Mucosa of stomach (tissue), 1 donor: Measurements from ENCODE around the gene CRISP1.
"Not testable (repeated sequence)": the region's sequence is repeated elsewhere in the genome, so short reads cannot be mapped to it uniquely, and the experiment has no call there.

Experiments
- H3K27me3 ChIP-seq: one replicate; pipeline ENCODE4 v1.7.0; 2013; ENCODE audit warnings: mild to moderate bottlenecking, low read length; ENCODE audit not compliant: control insufficient read depth, insufficient read depth
- H3K36me3 ChIP-seq: one replicate; pipeline ENCODE4 v1.7.0; 2013; ENCODE audit warnings: low read length; ENCODE audit not compliant: control insufficient read depth, insufficient read depth
- H3K4me1 ChIP-seq: one replicate; pipeline ENCODE4 v1.7.0; 2013; ENCODE audit warnings: mild to moderate bottlenecking, low read length; ENCODE audit not compliant: control insufficient read depth, insufficient read depth
- H3K4me3 ChIP-seq: one replicate; pipeline ENCODE4 v1.7.0; 2013; ENCODE audit warnings: low read length
- H3K9ac ChIP-seq: one replicate; pipeline ENCODE4 v1.7.0; 2013; ENCODE audit warnings: mild to moderate bottlenecking, low read length, moderate library complexity
- H3K9me3 ChIP-seq: one replicate; pipeline ENCODE4 v1.7.0; 2013; ENCODE audit warnings: mild to moderate bottlenecking, low read length, moderate library complexity; ENCODE audit not compliant: control insufficient read depth
- donor health status: Pancreatic carcinoma.

CRISP1 gene

GRCh38 chr6:49835140-49835539 is 31.2 kb downstream of the CRISP1 start:
- Histone ChIP-seq H3K4me3 (no peak overlapping the region), H3K4me1 (no peaks in the 10 kb centered on the region), H3K36me3 (no peaks in the 10 kb centered on the region), H3K9me3 (no peaks in the 10 kb centered on the region), H3K9ac (no peak overlapping the region), H3K27me3 (no peaks in the 10 kb centered on the region)

DNA sequence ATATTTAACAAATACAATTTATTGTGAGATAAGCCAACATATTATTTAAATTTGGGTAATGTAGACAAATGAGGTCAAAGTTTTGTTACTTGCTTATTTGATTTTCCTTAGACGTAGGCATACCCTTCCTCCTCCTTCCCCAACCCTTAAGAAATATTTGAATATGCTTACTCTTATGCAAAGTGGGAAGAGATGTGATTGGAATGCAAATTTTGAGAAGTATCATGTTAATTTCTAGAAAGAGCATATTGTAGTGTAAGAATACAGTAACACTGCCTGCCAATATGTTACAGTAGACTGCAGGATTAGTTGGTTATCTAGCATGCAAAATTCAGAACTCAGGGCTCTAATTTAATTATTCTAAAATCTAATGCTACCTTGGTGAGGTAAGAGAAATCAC is 32.9 kb downstream of the CRISP1 start:
- Histone ChIP-seq H3K36me3 (no peaks in the 10 kb centered on the region), H3K9ac (no peak overlapping the region), H3K9me3 (no peaks in the 10 kb centered on the region), H3K4me3 (no peak overlapping the region), H3K27me3 (no peaks in the 10 kb centered on the region), H3K4me1 (no peaks in the 10 kb centered on the region)

- no peak overlapping the region for H3K4me3 ChIP-seq
Observed at GRCh38 chr6:49826743-49827406, 39.5 kb downstream of the CRISP1 start.

DNA sequence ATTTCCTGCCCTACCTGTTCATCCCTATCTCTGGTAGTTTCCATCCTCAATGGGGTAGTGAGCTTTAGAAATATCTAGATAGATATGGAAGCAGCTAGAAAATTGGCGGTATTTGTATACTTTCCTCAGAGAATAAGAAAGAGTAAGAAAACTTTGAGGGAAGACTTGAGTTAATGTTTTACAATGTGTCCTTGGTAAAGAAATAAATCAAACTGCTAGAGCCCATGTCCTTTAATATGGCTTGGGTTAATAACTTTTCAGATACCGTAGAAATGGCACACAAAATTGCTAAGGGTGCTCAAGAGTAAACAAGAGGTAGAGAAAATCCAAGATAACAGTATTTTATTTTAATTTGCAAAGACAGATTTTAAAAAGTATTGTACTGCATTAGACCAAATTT is 51.2 kb downstream of the CRISP1 start:
- Histone ChIP-seq H3K9me3 (no peaks in the 10 kb centered on the region), H3K27me3 (no peaks in the 10 kb centered on the region), H3K9ac (no peak overlapping the region), H3K4me1 (no peaks in the 10 kb centered on the region), H3K36me3 (no peaks in the 10 kb centered on the region), H3K4me3 (no peak overlapping the region)

More at GRCh38 chr6:49826743-49827406, 39.5 kb downstream of the CRISP1 start:
- H3K27me3 ChIP-seq = no peaks in the 10 kb centered on the region
- H3K36me3 ChIP-seq = no peaks in the 10 kb centered on the region
- no peaks in the 10 kb centered on the region for H3K4me1 ChIP-seq
- no peaks in the 10 kb centered on the region for H3K9me3 ChIP-seq
- no peak overlapping the region for H3K9ac ChIP-seq

- no peaks in the 10 kb centered on the region for H3K9me3 ChIP-seq
- no peak overlapping the region for H3K9ac ChIP-seq
- no peaks in the 10 kb centered on the region for H3K4me1 ChIP-seq
- no peaks in the 10 kb centered on the region for H3K36me3 ChIP-seq
- no peak overlapping the region for H3K4me3 ChIP-seq
- no peaks in the 10 kb centered on the region for H3K27me3 ChIP-seq
Observed at GRCh38 chr6:49813248-49813647, 53.1 kb downstream of the CRISP1 start.

- no peaks in the 10 kb centered on the region for H3K4me1 ChIP-seq
- no peak overlapping the region for H3K4me3 ChIP-seq
- H3K9ac ChIP-seq = no peak overlapping the region
Observed at GRCh38 chr6:49806145-49806544, 60.2 kb downstream of the CRISP1 start.

DNA sequence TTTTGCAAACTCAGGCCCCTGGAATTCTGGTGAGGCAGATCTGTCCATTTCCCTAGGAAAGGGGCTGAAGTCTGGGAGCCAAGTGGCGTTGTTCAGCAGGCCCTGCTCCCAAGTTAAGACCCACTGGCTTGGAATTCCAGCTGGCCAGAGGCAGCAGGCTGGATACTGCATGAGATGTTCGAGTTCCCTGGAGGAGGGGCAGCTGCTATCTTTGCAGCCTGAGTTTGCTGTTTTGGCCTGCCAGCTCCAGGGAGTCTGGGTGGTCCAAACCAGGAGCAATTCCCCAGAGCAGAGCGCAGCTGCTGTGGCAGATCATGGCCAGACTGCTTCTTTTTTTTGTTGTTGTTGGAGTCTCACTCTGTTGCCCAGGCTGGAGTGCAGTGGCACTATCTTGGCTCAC is 61.1 kb downstream of the CRISP1 start:
- Histone ChIP-seq H3K9ac (no peak overlapping the region), H3K27me3 (no peaks in the 10 kb centered on the region), H3K4me3 (no peak overlapping the region), H3K4me1 (no peaks in the 10 kb centered on the region), H3K36me3 (no peaks in the 10 kb centered on the region), H3K9me3 (no peaks in the 10 kb centered on the region)

More at GRCh38 chr6:49806145-49806544, 60.2 kb downstream of the CRISP1 start:
- H3K9me3 ChIP-seq = no peaks in the 10 kb centered on the region
- no peaks in the 10 kb centered on the region for H3K27me3 ChIP-seq
- no peaks in the 10 kb centered on the region for H3K36me3 ChIP-seq

DNA sequence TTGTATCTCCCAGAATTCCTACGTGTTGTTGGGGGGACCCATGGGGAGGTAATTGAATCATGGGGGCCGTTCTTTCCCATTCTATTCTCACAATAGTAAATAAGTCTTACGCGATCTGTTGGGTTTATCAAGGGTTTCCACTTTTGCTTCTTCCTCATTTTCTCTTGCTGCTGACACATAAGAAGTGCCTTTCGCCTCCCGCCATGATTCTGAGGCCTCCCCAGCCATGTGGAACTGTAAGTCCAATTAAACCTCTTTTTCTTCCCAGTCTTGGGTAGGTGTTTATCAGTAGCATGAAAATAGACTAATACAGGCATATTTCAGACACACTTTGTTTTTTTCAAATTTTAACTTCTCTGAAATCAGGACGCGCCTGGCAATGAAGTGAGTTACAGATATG is 64.8 kb downstream of the CRISP1 start:
- Histone ChIP-seq H3K9me3 (no peaks in the 10 kb centered on the region), H3K4me1 (no peaks in the 10 kb centered on the region), H3K4me3 (no peak overlapping the region), H3K9ac (no peak overlapping the region), H3K27me3 (no peaks in the 10 kb centered on the region), H3K36me3 (no peaks in the 10 kb centered on the region)

GRCh38 chr6:49799090-49799489 is 67.2 kb downstream of the CRISP1 start:
- no peak overlapping the region for H3K4me3 ChIP-seq
- H3K4me1 ChIP-seq = no peaks in the 10 kb centered on the region
- no peaks in the 10 kb centered on the region for H3K36me3 ChIP-seq
- no peak overlapping the region for H3K9ac ChIP-seq
- H3K9me3 ChIP-seq = no peaks in the 10 kb centered on the region
- H3K27me3 ChIP-seq = no peaks in the 10 kb centered on the region

GRCh38 chr6:49796842-49797455 is 69.4 kb downstream of the CRISP1 start:
- H3K9me3 ChIP-seq, H3K9ac ChIP-seq, H3K36me3 ChIP-seq, H3K27me3 ChIP-seq, H3K4me1 ChIP-seq, H3K4me3 ChIP-seq: not testable (repeated sequence)

- no peak overlapping the region for H3K4me3 ChIP-seq
- H3K9me3 ChIP-seq = no peaks in the 10 kb centered on the region
- H3K36me3 ChIP-seq = no peaks in the 10 kb centered on the region
- H3K9ac ChIP-seq = no peak overlapping the region
- H3K27me3 ChIP-seq = no peaks in the 10 kb centered on the region
- no peaks in the 10 kb centered on the region for H3K4me1 ChIP-seq
Observed at GRCh38 chr6:49790341-49790740, 76.0 kb downstream of the CRISP1 start.

DNA sequence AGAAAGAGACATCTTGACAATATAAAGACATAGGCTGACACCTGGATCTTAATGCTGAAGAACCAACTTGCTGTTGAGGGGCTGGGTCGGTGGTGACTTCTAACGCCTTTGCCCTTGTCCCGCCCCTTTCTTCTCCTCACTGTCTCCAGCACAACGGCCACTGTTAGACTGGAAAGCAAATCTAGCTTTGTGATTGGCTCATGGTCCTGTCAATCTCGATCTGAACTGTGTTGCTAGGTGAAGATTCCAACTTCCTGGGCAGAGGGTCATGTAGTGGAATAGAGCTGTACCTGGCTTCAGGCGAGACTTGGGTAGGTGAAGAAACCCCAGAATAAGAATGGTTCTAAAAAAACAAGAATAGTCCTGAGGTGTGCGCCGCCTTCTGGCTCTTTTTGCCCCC is 79.2 kb downstream of the CRISP1 start, which contains the start of gene PGK2:
Gene PGK2 (minus strand): TSS at position 110 of the 400 bp plus-strand sequence. CDS start 98 bp downstream, at position 12.
- H3K4me3 ChIP-seq = no peak within 1 kb of the TSS
- H3K27me3 ChIP-seq = no peaks in the 10 kb centered on the region
- H3K4me1 ChIP-seq = no peaks in the 10 kb centered on the region
- H3K36me3 ChIP-seq = no peaks in the 10 kb centered on the region
- no peaks in the 10 kb centered on the region for H3K9me3 ChIP-seq
- H3K9ac ChIP-seq = no peak within 1 kb of the TSS
